ENCODE data around the gene OR52E4.

DNA sequence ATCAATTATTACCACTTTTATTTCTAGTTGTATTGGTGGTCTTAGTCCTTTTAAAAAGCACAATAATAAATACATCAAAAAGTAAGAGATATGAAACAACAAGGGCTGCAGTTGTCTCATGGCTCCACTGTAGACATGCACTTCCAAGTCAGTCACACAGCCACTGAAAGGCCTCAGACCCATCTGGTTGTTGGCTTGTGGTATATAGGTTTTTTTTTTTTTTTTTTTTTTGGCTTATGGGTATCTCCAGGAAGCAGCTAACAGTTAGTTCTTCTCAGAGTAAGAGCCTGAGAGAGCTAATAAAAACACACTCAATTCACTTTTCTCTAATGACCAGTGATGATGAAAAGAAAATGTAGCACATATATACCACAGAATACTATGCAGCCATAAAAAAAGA, 32.7 kb upstream of the OR52E4 start:
- TF ChIP-seq POLR2A (IDR thresholded peaks at IDR 0.05) (no peak), CTCF (IDR thresholded peaks at IDR 0.05) (no peak)

Measured in right lobe of liver (tissue), 4 donors.